Neural cell (in vitro differentiated cells): ENCODE results near the gene CCDC28A. TPM values are rescaled to one million over a fixed set of nuclear protein-coding genes. Genes with fewer than 3 reads are reported as not detected.

Experiments
- H2AFZ ChIP-seq: fragments of 200-600, 300-800 bp; sonication (generic), shearing (Covaris generic); 2 replicates; pipeline ENCODE4 v1.6.0; 2014; ENCODE audit warnings: low read depth, mild to moderate bottlenecking, antibody characterized with exemption, low read length, moderate library complexity
- H3F3A ChIP-seq: fragments of 200-600 bp; shearing (Covaris generic); 2 replicates; pipeline ENCODE4 v1.6.1; 2016; ENCODE audit warnings: mild to moderate bottlenecking, moderate library complexity, mixed read lengths, antibody characterized with exemption, low read length; ENCODE audit not compliant: insufficient read depth, poor library complexity, severe bottlenecking
- H3K27ac ChIP-seq: fragments of 200-600, 300-800 bp; sonication (generic), shearing (Covaris generic); 2 replicates; pipeline ENCODE4 v1.5.1; 2014; ENCODE audit warnings: mild to moderate bottlenecking, low read length, moderate library complexity
- H3K27me3 ChIP-seq: fragments of 300-800, 200-600 bp; sonication (generic), shearing (Covaris generic); 2 replicates; pipeline ENCODE4 v1.6.0; 2014; ENCODE audit warnings: mild to moderate bottlenecking, low read depth, low read length, moderate library complexity; ENCODE audit not compliant: insufficient read depth
- H3K36me3 ChIP-seq: fragments of 300-800, 200-600 bp; sonication (generic), shearing (Covaris generic); 2 replicates; pipeline ENCODE4 v1.5.1; 2014; ENCODE audit warnings: mild to moderate bottlenecking, antibody characterized with exemption, low read length, moderate library complexity; ENCODE audit not compliant: insufficient read depth
- H3K4me2 ChIP-seq: fragments of 300-800, 200-600 bp; sonication (generic), shearing (Covaris generic); 2 replicates; pipeline ENCODE4 v1.6.0; 2014; ENCODE audit warnings: mild to moderate bottlenecking, low read length
- H3K4me3 ChIP-seq: fragments of 300-800, 200-600 bp; sonication (generic), shearing (Covaris generic); 2 replicates; pipeline ENCODE4 v1.5.1; 2014; ENCODE audit warnings: mild to moderate bottlenecking, low read length, moderate library complexity
- H3K79me2 ChIP-seq: fragments of 200-600 bp; shearing (Covaris generic); replicated peaks from 2 replicates; pipeline ENCODE4 v1.6.0; 2014; ENCODE audit warnings: mild to moderate bottlenecking, low read length, moderate library complexity; ENCODE audit not compliant: insufficient read depth
- H3K9ac ChIP-seq: fragments of 300-800, 200-600 bp; sonication (generic), shearing (Covaris generic); 2 replicates; pipeline ENCODE4 v1.6.1; 2016; ENCODE audit warnings: mild to moderate bottlenecking, low read length, mixed read lengths
- H3K9me2 ChIP-seq: fragments of 200-600 bp; shearing (Covaris generic); 2 replicates; pipeline ENCODE4 v1.6.1; 2016; ENCODE audit warnings: mild to moderate bottlenecking, low read length, mixed read lengths; ENCODE audit not compliant: insufficient read depth
- H3K9me3 ChIP-seq: fragments of 200-600, 300-800 bp; sonication (generic), shearing (Covaris generic); 2 replicates; pipeline ENCODE4 v1.6.1; 2016; ENCODE audit warnings: mild to moderate bottlenecking, mixed run types, low read length, moderate library complexity, mixed read lengths
- H4K20me1 ChIP-seq: fragments of 200-600 bp; shearing (Covaris generic); 2 replicates; pipeline ENCODE4 v1.6.1; 2016; ENCODE audit warnings: mild to moderate bottlenecking, mixed run types; ENCODE audit not compliant: insufficient read depth
- EP300 ChIP-seq: fragments of 450-650 bp; conservative IDR thresholded peaks from 2 replicates; pipeline ENCODE4 v1.6.1; 2014; ENCODE audit warnings: antibody characterized with exemption, mild to moderate bottlenecking, moderate library complexity; ENCODE audit not compliant: poor library complexity, severe bottlenecking
- EZH2 ChIP-seq: fragments of 200-600, 300-800 bp; shearing (Covaris generic), sonication (generic); IDR thresholded peaks from 2 replicates; pipeline ENCODE4 v1.6.1; 2014; ENCODE audit warnings: antibody characterized with exemption, low read length, borderline replicate concordance, mild to moderate bottlenecking; ENCODE audit not compliant: insufficient read depth, poor library complexity, severe bottlenecking
- MXI1 ChIP-seq: fragments of 450-650 bp; conservative IDR thresholded peaks from 2 replicates; pipeline ENCODE4 v1.6.1; 2014; ENCODE audit warnings: antibody characterized with exemption, mild to moderate bottlenecking; ENCODE audit not compliant: poor library complexity, severe bottlenecking
- POLR2AphosphoS5 ChIP-seq: IDR thresholded peaks from 2 replicates; pipeline ENCODE4 v1.6.1; 2012
- RAD21 ChIP-seq: fragments of 450-650 bp; conservative IDR thresholded peaks from 2 replicates; pipeline ENCODE4 v1.6.1; 2014; ENCODE audit warnings: antibody characterized with exemption, mild to moderate bottlenecking, moderate library complexity
- SMC3 ChIP-seq: fragments of 450-650 bp; conservative IDR thresholded peaks from 2 replicates; pipeline ENCODE4 v1.6.1; 2014; ENCODE audit warnings: antibody characterized with exemption, mild to moderate bottlenecking, moderate library complexity; ENCODE audit not compliant: poor library complexity
- TAF1 ChIP-seq: IDR thresholded peaks from 2 replicates; pipeline ENCODE4 v1.6.1; 2012; ENCODE audit warnings: low read depth
- polyA plus RNA-seq: library from polyadenylated mRNA; depleted of rRNA; stranded (reverse); fragments of >200 nt; gene quantifications from 2 replicates; pipeline ENCODE4 v1.2.3, GENCODE V29; 2014
- TF ChIP-seq, protein P1 (sequence below): IDR thresholded peaks from 2 replicates; pipeline ENCODE4 v1.6.1; 2012; ENCODE audit warnings: borderline replicate concordance
- TF ChIP-seq, protein P2 (sequence below): fragments of 450-650 bp; IDR thresholded peaks from 2 replicates; pipeline ENCODE4 v1.5.1; 2014; ENCODE audit warnings: antibody characterized with exemption, mild to moderate bottlenecking, moderate library complexity; ENCODE audit not compliant: poor library complexity, severe bottlenecking

Gene CCDC28A
- polyA plus RNA-seq, 1 donor from 2014 or later: 10.6 TPM

DNA sequence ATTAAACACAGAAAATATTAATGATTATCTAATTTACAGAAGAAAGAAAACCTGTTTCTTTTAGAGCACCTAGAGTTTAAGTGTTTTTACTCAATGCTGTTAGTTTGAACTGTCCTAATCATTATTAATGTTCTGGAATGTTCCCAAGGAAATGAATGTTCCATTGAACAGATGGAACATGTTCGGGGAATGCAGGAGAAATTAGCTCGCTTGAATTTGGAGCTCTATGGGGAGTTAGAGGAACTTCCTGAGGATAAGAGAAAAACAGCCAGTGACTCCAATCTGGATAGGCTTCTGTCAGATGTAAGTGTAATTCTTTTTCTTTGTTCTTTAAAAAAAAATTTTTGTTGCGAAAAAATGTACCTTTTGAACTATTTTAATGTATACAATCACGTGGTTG is 11.5 kb downstream of the CCDC28A start:
- Histone ChIP-seq H3K79me2 (no peaks in the 10 kb centered on the region), H3K9me3 (no peaks in the 10 kb centered on the region), H2AFZ (no peak overlapping the region), H3K27ac (no peak overlapping the region), H3K9me2 (no peaks in the 10 kb centered on the region), H3F3A (no peaks in the 10 kb centered on the region), H3K9ac (no peak overlapping the region), H3K4me3 (no peak overlapping the region), H3K4me2 (no peak overlapping the region), H4K20me1 (no peaks in the 10 kb centered on the region), H3K36me3 (no peaks in the 10 kb centered on the region), H3K27me3 (no peaks in the 10 kb centered on the region)
- TF ChIP-seq TAF1 (no peak), EP300 (no peak), RAD21 (no peak), EZH2 (no peak), SMC3 (no peak), MXI1 (no peak), POLR2AphosphoS5 (no peak)
- TF ChIP-seq, protein P1, sequence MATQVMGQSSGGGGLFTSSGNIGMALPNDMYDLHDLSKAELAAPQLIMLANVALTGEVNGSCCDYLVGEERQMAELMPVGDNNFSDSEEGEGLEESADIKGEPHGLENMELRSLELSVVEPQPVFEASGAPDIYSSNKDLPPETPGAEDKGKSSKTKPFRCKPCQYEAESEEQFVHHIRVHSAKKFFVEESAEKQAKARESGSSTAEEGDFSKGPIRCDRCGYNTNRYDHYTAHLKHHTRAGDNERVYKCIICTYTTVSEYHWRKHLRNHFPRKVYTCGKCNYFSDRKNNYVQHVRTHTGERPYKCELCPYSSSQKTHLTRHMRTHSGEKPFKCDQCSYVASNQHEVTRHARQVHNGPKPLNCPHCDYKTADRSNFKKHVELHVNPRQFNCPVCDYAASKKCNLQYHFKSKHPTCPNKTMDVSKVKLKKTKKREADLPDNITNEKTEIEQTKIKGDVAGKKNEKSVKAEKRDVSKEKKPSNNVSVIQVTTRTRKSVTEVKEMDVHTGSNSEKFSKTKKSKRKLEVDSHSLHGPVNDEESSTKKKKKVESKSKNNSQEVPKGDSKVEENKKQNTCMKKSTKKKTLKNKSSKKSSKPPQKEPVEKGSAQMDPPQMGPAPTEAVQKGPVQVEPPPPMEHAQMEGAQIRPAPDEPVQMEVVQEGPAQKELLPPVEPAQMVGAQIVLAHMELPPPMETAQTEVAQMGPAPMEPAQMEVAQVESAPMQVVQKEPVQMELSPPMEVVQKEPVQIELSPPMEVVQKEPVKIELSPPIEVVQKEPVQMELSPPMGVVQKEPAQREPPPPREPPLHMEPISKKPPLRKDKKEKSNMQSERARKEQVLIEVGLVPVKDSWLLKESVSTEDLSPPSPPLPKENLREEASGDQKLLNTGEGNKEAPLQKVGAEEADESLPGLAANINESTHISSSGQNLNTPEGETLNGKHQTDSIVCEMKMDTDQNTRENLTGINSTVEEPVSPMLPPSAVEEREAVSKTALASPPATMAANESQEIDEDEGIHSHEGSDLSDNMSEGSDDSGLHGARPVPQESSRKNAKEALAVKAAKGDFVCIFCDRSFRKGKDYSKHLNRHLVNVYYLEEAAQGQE: no peak
- TF ChIP-seq, protein P2, sequence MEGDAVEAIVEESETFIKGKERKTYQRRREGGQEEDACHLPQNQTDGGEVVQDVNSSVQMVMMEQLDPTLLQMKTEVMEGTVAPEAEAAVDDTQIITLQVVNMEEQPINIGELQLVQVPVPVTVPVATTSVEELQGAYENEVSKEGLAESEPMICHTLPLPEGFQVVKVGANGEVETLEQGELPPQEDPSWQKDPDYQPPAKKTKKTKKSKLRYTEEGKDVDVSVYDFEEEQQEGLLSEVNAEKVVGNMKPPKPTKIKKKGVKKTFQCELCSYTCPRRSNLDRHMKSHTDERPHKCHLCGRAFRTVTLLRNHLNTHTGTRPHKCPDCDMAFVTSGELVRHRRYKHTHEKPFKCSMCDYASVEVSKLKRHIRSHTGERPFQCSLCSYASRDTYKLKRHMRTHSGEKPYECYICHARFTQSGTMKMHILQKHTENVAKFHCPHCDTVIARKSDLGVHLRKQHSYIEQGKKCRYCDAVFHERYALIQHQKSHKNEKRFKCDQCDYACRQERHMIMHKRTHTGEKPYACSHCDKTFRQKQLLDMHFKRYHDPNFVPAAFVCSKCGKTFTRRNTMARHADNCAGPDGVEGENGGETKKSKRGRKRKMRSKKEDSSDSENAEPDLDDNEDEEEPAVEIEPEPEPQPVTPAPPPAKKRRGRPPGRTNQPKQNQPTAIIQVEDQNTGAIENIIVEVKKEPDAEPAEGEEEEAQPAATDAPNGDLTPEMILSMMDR: no peak

DNA sequence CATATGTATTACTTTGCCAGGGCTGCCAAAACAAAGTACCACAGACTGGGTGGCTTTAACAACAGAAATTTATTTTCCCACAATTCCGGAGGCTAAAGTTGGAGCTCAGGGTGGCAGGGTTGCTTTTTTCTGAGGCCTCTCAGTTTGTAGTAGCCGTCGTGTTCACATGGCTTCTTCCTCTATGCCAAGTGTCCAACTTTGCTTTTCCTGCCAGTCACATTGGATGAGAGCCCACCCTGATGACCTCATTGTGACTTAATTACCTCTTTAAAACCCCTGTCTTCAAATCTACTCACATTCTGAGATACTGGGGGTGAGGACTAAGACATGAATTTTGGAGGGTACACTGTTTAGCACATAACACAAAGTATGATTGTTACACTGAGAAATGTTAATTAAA is 12.4 kb downstream of the CCDC28A start:
- Histone ChIP-seq H3K4me3 (no peak overlapping the region), H3K4me2 (no peak overlapping the region), H3K79me2 (no peaks in the 10 kb centered on the region), H2AFZ (no peak overlapping the region), H3F3A (no peaks in the 10 kb centered on the region), H4K20me1 (no peaks in the 10 kb centered on the region), H3K27me3 (no peaks in the 10 kb centered on the region), H3K9me3 (no peaks in the 10 kb centered on the region), H3K9ac (no peak overlapping the region), H3K36me3 (no peaks in the 10 kb centered on the region), H3K9me2 (no peaks in the 10 kb centered on the region), H3K27ac (no peak overlapping the region)
- TF ChIP-seq, protein P2: no peak
- TF ChIP-seq TAF1: no peak
- no peak for TF ChIP-seq SMC3
- no peak for TF ChIP-seq POLR2AphosphoS5
- no peak for TF ChIP-seq EP300
- TF ChIP-seq, protein P1: no peak
- no peak for TF ChIP-seq EZH2
- TF ChIP-seq RAD21: no peak
- no peak for TF ChIP-seq MXI1
